HL-60 (cell line): ENCODE results near the gene BANP.

ENCODE experiments used
- DNase-seq, 2 experiments: peaks; one replicate each; pipeline ENCODE4 v3.0.0-alpha.2; 2010 to 2020; ENCODE audit warnings: low read depth in 1 of 2, low spot score in 1 of 2
- H3K27ac ChIP-seq: fragments of 250-450 bp; sonication (Bioruptor Pico); replicated peaks from 2 replicates; pipeline ENCODE4 v1.5.1; 2020; ENCODE audit warnings: mild to moderate bottlenecking, moderate library complexity
- H3K27me3 ChIP-seq: fragments of 250-450 bp; sonication (Bioruptor Pico); 2 replicates; pipeline ENCODE4 v1.5.1; 2021; ENCODE audit warnings: mild to moderate bottlenecking, moderate library complexity; ENCODE audit not compliant: insufficient read depth, poor library complexity, severe bottlenecking
- H3K4me3 ChIP-seq: replicated peaks from 2 replicates; pipeline ENCODE4 v1.5.1; 2011; ENCODE audit warnings: mild to moderate bottlenecking, control low read depth, low read length; ENCODE audit not compliant: insufficient read depth
- GABPA ChIP-seq: IDR thresholded peaks from 2 replicates; pipeline ENCODE4 v1.6.1; 2012; ENCODE audit warnings: low read depth
- POLR2AphosphoS5 ChIP-seq: IDR thresholded peaks from 2 replicates; pipeline ENCODE4 v1.6.1; 2012; ENCODE audit warnings: low read depth
- SPI1 ChIP-seq: IDR thresholded peaks from 2 replicates; pipeline ENCODE4 v1.6.1; 2012; ENCODE audit warnings: low read depth, mild to moderate bottlenecking, borderline replicate concordance
- TF ChIP-seq, protein P1 (sequence below): IDR thresholded peaks from one replicate; pipeline ENCODE4 v1.5.1; 2011; ENCODE audit warnings: low read length, control low read depth, inconsistent platforms; ENCODE audit not compliant: insufficient read depth
- TF ChIP-seq, protein P2 (sequence below): IDR thresholded peaks from 2 replicates; pipeline ENCODE4 v1.6.1; 2012; ENCODE audit warnings: low read depth; ENCODE audit not compliant: insufficient replicate concordance

The BANP gene

DNA sequence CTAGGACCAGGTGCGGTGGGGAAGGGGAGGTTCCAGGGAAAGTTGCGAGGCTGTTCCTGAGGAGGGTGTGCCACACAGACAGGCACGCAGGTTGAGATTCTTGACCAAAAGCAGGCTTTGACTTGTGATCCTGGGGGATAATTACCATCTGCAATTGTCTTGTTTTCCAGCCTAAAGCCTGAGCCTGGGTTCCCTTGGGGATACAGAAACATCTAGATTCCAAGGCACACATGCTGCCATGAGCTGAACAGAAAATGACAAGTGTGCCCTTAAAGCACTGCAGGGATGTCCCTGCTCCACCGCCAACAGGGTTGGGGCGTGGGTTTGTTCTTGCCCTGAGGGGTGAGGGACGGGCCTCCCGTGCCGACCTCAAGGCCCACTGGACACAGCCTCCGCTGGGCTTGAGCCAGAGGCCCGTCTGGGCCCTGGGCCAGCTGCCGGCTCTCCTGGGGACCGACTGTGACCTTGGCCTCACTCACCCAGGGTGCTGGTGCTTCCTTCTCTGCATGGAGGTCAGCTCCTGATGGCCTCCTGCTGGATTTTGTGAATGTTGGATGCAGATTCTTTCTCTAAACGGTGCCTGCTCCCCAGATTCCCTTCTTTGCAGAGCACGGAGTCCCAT, 28.9 kb upstream of the BANP start:
- Histone ChIP-seq H3K4me3 (no peak overlapping the region), H3K27ac (no peak overlapping the region), H3K27me3 (no peaks in the 10 kb centered on the region)
- DNase-seq: no peak
- TF ChIP-seq, protein P1, sequence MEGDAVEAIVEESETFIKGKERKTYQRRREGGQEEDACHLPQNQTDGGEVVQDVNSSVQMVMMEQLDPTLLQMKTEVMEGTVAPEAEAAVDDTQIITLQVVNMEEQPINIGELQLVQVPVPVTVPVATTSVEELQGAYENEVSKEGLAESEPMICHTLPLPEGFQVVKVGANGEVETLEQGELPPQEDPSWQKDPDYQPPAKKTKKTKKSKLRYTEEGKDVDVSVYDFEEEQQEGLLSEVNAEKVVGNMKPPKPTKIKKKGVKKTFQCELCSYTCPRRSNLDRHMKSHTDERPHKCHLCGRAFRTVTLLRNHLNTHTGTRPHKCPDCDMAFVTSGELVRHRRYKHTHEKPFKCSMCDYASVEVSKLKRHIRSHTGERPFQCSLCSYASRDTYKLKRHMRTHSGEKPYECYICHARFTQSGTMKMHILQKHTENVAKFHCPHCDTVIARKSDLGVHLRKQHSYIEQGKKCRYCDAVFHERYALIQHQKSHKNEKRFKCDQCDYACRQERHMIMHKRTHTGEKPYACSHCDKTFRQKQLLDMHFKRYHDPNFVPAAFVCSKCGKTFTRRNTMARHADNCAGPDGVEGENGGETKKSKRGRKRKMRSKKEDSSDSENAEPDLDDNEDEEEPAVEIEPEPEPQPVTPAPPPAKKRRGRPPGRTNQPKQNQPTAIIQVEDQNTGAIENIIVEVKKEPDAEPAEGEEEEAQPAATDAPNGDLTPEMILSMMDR: no peak
- TF ChIP-seq GABPA: no peak
- TF ChIP-seq SPI1: no peak
- TF ChIP-seq, protein P2, sequence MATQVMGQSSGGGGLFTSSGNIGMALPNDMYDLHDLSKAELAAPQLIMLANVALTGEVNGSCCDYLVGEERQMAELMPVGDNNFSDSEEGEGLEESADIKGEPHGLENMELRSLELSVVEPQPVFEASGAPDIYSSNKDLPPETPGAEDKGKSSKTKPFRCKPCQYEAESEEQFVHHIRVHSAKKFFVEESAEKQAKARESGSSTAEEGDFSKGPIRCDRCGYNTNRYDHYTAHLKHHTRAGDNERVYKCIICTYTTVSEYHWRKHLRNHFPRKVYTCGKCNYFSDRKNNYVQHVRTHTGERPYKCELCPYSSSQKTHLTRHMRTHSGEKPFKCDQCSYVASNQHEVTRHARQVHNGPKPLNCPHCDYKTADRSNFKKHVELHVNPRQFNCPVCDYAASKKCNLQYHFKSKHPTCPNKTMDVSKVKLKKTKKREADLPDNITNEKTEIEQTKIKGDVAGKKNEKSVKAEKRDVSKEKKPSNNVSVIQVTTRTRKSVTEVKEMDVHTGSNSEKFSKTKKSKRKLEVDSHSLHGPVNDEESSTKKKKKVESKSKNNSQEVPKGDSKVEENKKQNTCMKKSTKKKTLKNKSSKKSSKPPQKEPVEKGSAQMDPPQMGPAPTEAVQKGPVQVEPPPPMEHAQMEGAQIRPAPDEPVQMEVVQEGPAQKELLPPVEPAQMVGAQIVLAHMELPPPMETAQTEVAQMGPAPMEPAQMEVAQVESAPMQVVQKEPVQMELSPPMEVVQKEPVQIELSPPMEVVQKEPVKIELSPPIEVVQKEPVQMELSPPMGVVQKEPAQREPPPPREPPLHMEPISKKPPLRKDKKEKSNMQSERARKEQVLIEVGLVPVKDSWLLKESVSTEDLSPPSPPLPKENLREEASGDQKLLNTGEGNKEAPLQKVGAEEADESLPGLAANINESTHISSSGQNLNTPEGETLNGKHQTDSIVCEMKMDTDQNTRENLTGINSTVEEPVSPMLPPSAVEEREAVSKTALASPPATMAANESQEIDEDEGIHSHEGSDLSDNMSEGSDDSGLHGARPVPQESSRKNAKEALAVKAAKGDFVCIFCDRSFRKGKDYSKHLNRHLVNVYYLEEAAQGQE: no peak
- TF ChIP-seq POLR2AphosphoS5: no peak

GRCh38 chr16:87924041-87924810, 27.0 kb upstream of the BANP start:
- Histone ChIP-seq H3K27ac (no peak overlapping the region), H3K4me3 (no peak overlapping the region), H3K27me3 (no peaks in the 10 kb centered on the region)
- TF ChIP-seq, protein P2: no peak
- TF ChIP-seq, protein P1: no peak
- TF ChIP-seq GABPA: no peak
- no peak for TF ChIP-seq POLR2AphosphoS5
- no peak for TF ChIP-seq SPI1
- DNase-seq: no peak

GRCh38 chr16:87924811-87925670, 26.2 kb upstream of the BANP start:
- Histone ChIP-seq H3K27me3 (no peaks in the 10 kb centered on the region), H3K4me3 (no peak overlapping the region), H3K27ac (no peak overlapping the region)
- no peak for TF ChIP-seq GABPA
- TF ChIP-seq, protein P2: no peak
- no peak for TF ChIP-seq SPI1
- no peak for TF ChIP-seq POLR2AphosphoS5
- TF ChIP-seq, protein P1: no peak
- DNase-seq: no peak
